ENCODE results near the gene AAK1.

AAK1 gene

DNA sequence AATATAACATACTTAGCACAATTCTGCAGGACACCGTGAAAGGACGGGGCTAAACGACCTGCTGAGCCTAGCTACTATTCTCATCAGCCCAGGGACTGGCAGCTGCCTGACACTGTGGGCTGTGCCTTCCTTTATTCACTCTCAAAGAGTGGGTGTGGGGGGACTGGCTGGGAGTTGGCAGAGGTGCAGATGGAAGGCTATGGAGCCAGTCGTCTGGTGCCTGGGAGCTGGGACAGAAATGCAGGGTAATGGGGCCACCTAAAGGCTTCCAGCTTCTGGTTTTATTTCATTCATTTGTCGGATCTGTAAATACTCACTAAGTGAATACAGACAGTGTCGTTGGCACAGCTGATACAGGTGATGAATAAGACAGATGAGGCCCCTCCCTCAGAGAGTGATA is 150.3 kb downstream of the AAK1 start:
- no peak for DNase-seq (ENCODE audit: low read depth)
- H3K4me3 ChIP-seq (ENCODE audit: low read depth, low read length) = no peak overlapping the region
- TF ChIP-seq MYC (IDR thresholded peaks at IDR 0.05; ENCODE audit: low read depth, low read length) (no peak), POLR2A (IDR thresholded peaks at IDR 0.05; ENCODE audit: extremely low read depth, insufficient read length) (no peak)
- TF ChIP-seq, protein P1, sequence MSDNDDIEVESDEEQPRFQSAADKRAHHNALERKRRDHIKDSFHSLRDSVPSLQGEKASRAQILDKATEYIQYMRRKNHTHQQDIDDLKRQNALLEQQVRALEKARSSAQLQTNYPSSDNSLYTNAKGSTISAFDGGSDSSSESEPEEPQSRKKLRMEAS (IDR thresholded peaks at IDR 0.05; ENCODE audit: low read depth, low read length) = no peak
- TF ChIP-seq, protein P2, sequence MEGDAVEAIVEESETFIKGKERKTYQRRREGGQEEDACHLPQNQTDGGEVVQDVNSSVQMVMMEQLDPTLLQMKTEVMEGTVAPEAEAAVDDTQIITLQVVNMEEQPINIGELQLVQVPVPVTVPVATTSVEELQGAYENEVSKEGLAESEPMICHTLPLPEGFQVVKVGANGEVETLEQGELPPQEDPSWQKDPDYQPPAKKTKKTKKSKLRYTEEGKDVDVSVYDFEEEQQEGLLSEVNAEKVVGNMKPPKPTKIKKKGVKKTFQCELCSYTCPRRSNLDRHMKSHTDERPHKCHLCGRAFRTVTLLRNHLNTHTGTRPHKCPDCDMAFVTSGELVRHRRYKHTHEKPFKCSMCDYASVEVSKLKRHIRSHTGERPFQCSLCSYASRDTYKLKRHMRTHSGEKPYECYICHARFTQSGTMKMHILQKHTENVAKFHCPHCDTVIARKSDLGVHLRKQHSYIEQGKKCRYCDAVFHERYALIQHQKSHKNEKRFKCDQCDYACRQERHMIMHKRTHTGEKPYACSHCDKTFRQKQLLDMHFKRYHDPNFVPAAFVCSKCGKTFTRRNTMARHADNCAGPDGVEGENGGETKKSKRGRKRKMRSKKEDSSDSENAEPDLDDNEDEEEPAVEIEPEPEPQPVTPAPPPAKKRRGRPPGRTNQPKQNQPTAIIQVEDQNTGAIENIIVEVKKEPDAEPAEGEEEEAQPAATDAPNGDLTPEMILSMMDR (IDR thresholded peaks at IDR 0.05; ENCODE audit: low read depth, low read length) = no peak

DNA sequence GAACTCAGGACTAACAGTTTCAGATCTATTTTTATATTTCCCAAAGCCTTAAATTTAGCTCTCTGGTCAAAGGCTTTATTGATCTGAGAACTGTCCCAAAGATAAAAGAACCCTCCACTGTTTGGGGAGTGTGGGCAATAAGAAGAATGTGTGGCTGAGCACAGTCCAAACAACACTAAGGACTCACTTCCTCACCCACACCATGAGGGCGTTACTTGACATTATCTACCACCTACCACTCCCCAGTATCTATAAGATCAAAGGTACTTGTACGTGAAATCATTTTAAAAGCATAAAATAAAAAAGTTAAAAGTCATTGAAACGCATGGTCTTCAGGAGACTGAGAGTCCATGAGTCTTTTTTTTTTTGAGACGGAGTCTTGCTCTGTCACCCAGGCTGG is 151.7 kb downstream of the AAK1 start:
- DNase-seq (ENCODE audit: low read depth) = no peak
- H3K4me3 ChIP-seq (ENCODE audit: low read depth, low read length) = no peak overlapping the region
- TF ChIP-seq MYC (IDR thresholded peaks at IDR 0.05; ENCODE audit: low read depth, low read length) (no peak), POLR2A (IDR thresholded peaks at IDR 0.05; ENCODE audit: extremely low read depth, insufficient read length) (no peak)
- TF ChIP-seq, protein P1 (IDR thresholded peaks at IDR 0.05; ENCODE audit: low read depth, low read length) = no peak
- TF ChIP-seq, protein P2 (IDR thresholded peaks at IDR 0.05; ENCODE audit: low read depth, low read length) = no peak

DNA sequence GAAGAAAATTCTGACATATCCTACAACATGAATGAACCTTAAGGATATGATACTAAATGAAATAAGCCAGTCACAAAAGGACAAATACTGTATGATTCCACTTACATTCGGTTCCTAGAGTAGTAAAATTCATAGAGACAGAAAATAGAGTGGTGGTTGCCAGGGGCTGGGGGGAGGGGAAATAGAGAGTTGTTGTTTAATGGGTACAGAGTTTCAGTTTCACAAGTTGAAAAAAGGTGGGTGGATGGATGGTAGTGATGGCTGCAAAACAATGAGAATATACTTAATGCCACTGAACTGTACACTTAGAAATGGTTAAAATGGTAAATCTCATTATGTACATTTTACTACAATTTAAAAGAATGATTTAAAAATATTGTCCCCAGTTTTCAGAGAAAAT is 153.1 kb downstream of the AAK1 start:
- DNase-seq (ENCODE audit: low read depth) = no peak
- TF ChIP-seq, protein P2 (IDR thresholded peaks at IDR 0.05; ENCODE audit: low read depth, low read length) = no peak
- TF ChIP-seq POLR2A (IDR thresholded peaks at IDR 0.05; ENCODE audit: extremely low read depth, insufficient read length) (no peak), MYC (IDR thresholded peaks at IDR 0.05; ENCODE audit: low read depth, low read length) (no peak)
- TF ChIP-seq, protein P1 (IDR thresholded peaks at IDR 0.05; ENCODE audit: low read depth, low read length) = no peak
- H3K4me3 ChIP-seq (ENCODE audit: low read depth, low read length) = no peak overlapping the region

DNA sequence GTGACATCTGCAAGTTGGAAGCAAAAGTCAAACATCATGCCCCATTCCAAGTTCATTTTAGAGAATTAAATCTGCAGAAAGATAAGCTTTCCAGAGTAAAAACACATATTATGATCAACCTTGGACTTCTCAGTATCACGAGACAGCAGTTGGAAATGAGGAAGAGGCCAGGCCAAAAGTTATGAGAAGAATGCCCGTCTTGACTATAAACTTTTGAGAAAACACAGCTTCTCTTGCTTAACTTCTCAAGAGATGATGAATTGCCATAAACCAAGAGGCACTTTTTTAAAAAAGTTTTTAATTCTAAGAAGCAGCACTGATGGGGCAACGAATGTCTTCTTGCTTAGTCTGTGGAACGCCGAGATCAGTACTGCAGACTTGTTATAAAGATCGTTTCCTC is 153.7 kb downstream of the AAK1 start:
- H3K4me3 ChIP-seq (ENCODE audit: low read depth, low read length) = no peak overlapping the region
- DNase-seq (ENCODE audit: low read depth) = no peak
- TF ChIP-seq MYC (IDR thresholded peaks at IDR 0.05; ENCODE audit: low read depth, low read length) = no peak
- TF ChIP-seq, protein P1 (IDR thresholded peaks at IDR 0.05; ENCODE audit: low read depth, low read length) = no peak
- TF ChIP-seq, protein P2 (IDR thresholded peaks at IDR 0.05; ENCODE audit: low read depth, low read length) = no peak
- TF ChIP-seq POLR2A (IDR thresholded peaks at IDR 0.05; ENCODE audit: extremely low read depth, insufficient read length) = no peak

DNA sequence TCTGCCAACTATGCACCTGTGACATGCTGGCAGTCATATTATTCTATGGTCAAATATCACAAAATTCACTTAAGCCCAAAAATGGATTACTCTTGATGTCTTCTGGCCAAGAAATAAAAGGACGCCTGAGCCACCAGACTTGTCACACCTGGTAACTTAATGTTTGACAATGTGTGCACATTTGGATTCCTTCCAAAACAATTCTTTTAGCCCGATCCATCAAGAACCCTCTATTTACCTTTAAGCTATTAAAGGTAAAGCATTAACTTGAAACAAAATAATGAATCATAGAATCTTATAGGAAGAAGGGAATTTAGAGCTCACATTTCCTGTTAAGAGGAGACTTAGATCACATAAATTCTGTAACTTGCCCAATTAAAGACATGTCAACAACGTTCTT is 159.8 kb downstream of the AAK1 start:
- no peak for TF ChIP-seq POLR2A (IDR thresholded peaks at IDR 0.05; ENCODE audit: extremely low read depth, insufficient read length)
- TF ChIP-seq, protein P1 (IDR thresholded peaks at IDR 0.05; ENCODE audit: low read depth, low read length) = no peak
- TF ChIP-seq, protein P2 (IDR thresholded peaks at IDR 0.05; ENCODE audit: low read depth, low read length) = no peak
- TF ChIP-seq MYC (IDR thresholded peaks at IDR 0.05; ENCODE audit: low read depth, low read length) = no peak
- H3K4me3 ChIP-seq (ENCODE audit: low read depth, low read length) = no peak overlapping the region
- no peak for DNase-seq (ENCODE audit: low read depth)

DNA sequence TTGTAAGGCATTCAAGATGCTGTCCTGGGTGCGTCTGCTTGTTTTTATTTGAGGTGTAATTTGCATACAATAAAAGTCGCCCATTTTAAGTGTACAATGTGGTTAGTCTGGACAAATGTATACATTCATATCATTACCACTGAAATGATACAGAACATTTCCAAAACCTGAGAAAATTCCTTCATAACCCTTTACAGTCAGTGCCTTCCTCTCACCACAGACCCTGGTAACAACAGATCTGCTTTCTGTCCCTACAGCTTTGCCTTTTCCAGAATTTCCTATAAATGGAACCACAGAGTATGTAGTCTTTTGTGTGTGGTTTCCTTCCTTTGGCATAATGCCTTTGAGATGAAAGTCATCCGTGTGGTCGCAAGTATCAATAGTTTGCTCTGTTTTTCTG is 160.5 kb downstream of the AAK1 start:
- TF ChIP-seq, protein P1 (IDR thresholded peaks at IDR 0.05; ENCODE audit: low read depth, low read length) = no peak
- TF ChIP-seq POLR2A (IDR thresholded peaks at IDR 0.05; ENCODE audit: extremely low read depth, insufficient read length) (no peak), MYC (IDR thresholded peaks at IDR 0.05; ENCODE audit: low read depth, low read length) (no peak)
- TF ChIP-seq, protein P2 (IDR thresholded peaks at IDR 0.05; ENCODE audit: low read depth, low read length) = no peak
- H3K4me3 ChIP-seq (ENCODE audit: low read depth, low read length) = no peak overlapping the region
- DNase-seq (ENCODE audit: low read depth) = no peak

All from NB4 (cell line).